HG03159 (cell line): ENCODE data around the gene CROCC.
"Not testable (repeated sequence)": the region's sequence is repeated elsewhere in the genome, so short reads cannot be mapped to it uniquely, and the experiment has no call there.

Experiments used
- ATAC-seq: cut with Tn5 transposase; IDR thresholded peaks from one replicate; pipeline ENCODE4 v1.9.1; 2021; ENCODE audit warnings: mild to moderate bottlenecking, moderate library complexity; ENCODE audit not compliant: unreplicated experiment

Gene CROCC

DNA sequence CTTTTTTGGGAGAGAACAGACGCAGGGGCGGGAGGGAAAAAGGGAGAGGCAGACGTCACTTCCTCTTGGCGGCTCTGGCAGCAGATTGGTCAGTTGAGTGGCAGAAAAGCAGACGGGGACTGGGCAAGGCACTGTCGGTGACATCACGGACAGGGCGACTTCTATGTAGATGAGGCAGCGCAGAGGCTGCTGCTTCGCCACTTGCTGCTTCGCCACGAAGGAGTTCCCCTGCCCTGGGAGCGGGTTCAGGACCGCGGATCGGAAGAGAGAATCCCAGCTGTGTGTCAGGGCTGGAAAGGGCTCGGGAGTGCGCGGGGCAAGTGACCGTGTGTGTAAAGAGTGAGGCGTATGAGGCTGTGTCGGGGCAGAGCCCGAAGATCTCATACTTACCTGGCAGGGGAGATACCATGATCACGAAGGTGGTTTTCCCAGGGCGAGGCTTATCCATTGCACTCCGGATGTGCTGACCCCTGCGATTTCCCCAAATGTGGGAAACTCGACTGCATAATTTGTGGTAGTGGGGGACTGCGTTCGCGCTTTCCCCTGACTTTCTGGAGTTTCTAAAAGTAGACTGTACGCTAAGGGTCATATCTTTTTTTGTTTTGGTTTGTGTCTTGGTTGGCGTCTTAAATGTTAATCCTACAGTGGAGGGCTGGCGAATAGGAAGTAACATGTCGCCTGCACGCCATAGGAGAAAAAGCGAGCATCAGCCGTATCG is 26.0 kb upstream of the CROCC start, which contains the start of gene RNU1-2:
RNU1-2 (plus strand) TSS at position 383 of the 718 bp plus-strand sequence.
- ATAC-seq = peak; percentile 99

GRCh38 chr1:16896316-16897055 is 25.2 kb upstream of the CROCC start:
- not testable (repeated sequence) for ATAC-seq

GRCh38 chr1:16897653-16898052 is 24.1 kb upstream of the CROCC start:
- not testable (repeated sequence) for ATAC-seq

GRCh38 chr1:16898298-16898697 is 23.4 kb upstream of the CROCC start:
- not testable (repeated sequence) for ATAC-seq

DNA sequence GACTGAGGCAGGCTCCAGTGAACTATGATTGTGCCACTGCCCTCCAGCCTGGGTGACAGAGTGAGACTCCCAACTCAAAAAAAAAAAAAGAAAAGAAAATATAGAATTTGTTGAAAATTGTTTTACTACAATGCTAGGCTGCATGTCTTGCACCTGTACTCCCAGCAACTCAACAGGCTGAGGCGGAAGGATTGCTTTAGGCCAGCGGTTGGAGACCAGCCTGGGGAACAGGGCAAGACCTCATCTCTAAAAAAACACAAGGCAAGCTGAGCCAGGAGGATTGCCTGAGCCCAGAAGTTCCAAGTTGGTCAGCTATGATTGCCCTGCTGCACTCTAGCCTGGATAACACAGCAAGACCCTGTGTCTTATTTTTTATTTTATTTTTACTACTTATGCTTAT is 22.7 kb upstream of the CROCC start:
- ATAC-seq = not testable (repeated sequence)

- ATAC-seq = no peak
These were observed 21.0 kb upstream of the CROCC start for GRCh38 chr1:16900751-16901150.

DNA sequence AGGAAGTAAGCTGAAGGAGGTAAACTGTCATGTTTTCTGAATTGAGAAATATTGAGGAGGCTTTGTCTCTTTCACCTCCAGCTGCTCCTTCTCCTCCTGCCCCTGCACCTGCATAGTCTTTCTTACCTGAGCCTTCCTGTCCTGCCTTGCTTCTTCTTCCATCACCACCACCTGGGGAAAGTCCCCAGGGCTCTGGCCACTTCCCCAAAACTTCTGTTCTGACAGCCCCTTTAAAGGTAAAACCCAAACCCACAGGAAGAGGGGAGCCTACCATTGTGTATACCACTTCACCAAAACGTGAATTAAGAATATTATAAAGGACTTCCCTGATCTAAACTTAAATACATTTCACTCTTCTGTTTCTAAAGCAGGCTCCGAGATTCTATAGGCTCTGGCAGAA is 20.4 kb upstream of the CROCC start:
- ATAC-seq = not testable (repeated sequence)

DNA sequence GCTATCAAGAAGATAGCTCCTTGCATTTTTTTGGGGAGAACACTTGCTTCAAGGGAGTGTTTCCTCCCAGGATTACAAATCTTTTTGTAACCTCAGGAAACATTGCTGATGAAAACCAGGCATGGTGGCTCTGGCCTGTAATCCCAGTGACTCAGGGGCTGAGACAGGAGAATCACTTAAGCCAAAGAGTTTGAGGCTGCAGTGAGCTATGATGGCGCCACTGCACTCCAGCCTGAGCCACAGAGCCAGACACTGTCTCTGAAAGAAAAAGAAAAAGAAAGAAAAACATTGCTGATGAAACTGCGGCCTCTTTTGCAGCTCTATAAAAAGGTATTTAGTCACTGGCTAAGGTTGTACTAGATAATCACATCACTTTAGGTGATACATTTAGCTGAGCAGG is 18.7 kb upstream of the CROCC start:
- ATAC-seq = no peak

DNA sequence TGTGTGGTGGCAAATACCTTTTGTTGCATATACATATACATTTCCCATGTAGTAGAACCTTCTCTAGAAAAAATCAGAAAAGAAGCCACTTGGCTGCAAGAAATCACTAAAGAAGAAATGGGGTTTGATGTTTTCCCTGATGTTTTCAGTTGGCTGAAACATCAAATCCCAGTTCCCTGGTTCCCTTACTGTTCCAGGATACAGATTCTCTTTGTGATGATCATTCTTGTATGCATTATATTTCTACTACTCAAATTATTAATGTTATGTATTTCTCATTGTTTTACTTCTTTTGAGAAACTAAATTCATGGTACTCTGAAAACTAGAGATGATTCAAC is 18.3 kb upstream of the CROCC start:
- ATAC-seq = no peak

GRCh38 chr1:16904560-16905109 is 17.1 kb upstream of the CROCC start:
- ATAC-seq = peak; percentile 87

- ATAC-seq = peak; percentile 78
These were observed 16.4 kb upstream of the CROCC start for GRCh38 chr1:16905110-16905867.

- no peak for ATAC-seq
These were observed 15.6 kb upstream of the CROCC start for GRCh38 chr1:16905868-16906702.

DNA sequence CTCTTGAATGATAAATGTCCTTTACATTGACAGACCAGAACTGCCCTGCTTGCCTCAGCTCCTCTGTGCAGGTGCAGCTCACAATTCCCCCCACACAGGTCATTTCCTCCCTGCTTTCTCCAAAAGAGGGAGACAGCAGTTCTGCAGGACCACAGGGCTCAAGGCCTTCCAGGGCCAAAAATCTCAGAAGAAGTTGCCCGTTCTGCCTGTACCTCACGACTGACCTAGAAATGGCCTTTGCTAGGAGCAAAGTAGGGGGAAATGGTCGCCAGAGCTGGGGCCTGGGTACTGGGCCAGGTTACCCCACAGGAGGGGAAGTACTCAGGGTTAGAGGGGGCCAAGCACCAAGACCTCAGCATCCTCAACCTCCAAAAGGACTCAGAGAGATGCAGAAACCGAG is 14.9 kb upstream of the CROCC start:
- no peak for ATAC-seq

- no peak for ATAC-seq
These were observed 13.6 kb upstream of the CROCC start for GRCh38 chr1:16907870-16908758.

GRCh38 chr1:16911851-16912721 is 9.6 kb upstream of the CROCC start:
- not testable (repeated sequence) for ATAC-seq

DNA sequence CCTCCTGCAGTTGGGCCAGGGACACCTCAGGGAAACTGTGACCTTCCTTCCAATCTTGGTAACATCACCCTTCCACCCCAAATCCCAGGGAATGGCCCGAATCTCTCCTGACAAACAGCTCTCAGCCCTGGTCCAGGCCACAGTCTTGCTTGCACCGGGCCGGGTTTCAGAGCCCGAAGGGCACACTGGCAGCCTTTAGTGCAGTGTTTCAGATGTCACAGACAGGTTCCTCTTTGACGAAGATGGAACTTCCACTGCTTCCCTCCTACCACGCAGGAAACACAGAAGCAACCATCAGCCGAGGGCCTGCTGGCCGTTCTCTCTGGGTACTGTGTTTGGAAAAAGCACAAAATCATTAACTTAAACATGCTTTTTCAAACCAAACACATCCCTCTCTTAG is 9.0 kb upstream of the CROCC start:
- not testable (repeated sequence) for ATAC-seq

DNA sequence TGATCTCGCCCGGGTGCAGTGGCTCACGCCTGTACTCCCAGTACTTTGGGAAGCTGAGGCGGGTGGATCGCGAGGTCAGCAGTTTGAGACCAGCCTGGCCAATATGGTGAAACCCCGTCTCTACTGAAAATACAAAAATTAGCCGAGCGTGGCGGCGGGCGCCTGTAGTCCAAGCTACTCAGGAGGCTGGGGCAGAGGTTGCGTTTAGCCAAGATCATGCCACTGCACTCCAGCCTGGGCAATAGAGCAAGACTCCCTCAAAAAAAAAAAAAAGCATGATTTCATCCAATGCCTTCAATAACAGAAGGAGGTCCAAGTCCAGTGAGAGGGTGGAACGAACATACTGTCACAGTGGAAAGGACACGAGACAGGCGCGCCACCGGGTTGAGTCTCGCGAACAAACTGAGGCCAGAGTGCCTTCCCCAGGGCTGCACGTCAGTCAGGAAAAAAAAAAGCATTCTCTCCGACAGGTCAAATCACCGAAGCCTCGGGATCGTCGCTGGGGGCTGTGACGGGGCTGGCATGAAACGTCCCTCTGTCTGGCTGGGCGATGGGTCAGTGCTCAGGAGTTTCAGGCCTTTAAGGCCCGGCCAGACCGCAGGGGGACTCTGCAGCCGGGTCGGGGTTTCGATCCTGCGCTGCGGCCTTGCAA is 8.4 kb upstream of the CROCC start:
- ATAC-seq = no peak
